K562 (cell line): Measurements from ENCODE around the gene ALX3. TPM values are rescaled to one million over a fixed set of nuclear protein-coding genes. Genes with fewer than 3 reads are reported as not detected.
A peak's percentile ranks its signal among the peaks of the same experiment; 100 is the strongest.

Experiments
- ATAC-seq: fragments of 200-7000 bp; cut with Tn5 transposase; 3 replicates; pipeline ENCODE4 v1.9.1; 2020; ENCODE audit warnings: moderate library complexity
- BruUV-seq: library from RNA; stranded (reverse); fragments of 400-500 nt; replicated peaks from 2 replicates; lab custom pipeline; 2021; lab: Mats Ljungman, UMichigan
- CTCF ChIA-PET: fragments of 300-600 bp; formaldehyde crosslinking; extraction: SDS; loops from one replicate; lab custom pipeline; 2021; ENCODE audit warnings: low intra/inter-chr PET ratio; lab: Yijun Ruan, JAX
- POLR2A ChIA-PET: fragments of 300-600, 350-650 bp; sonication (Branson Sonifier 250); formaldehyde crosslinking; extraction: SDS; loops from one replicate; lab custom pipeline; 2021; ENCODE audit warnings: antibody characterized with exemption, inconsistent platforms; lab: Yijun Ruan, JAX
- DNase-seq, 4 experiments: peaks; one replicate each; pipeline versions ENCODE4 v3.0.0 to v3.0.0-alpha.2; 2011 to 2018; ENCODE audit warnings: low spot score in 3 of 4, mixed read lengths in 3 of 4; ENCODE audit errors: extremely low read depth in 1 of 4
- FAIRE-seq: peaks from 2 replicates; lab custom pipeline; 2011; peaks lifted over from hg19 to GRCh38; lab: Jason Lieb, UNC
- H2AFZ ChIP-seq: 2 replicates; pipeline ENCODE4 v1.6.0; 2011; ENCODE audit warnings: low read depth, low read length, control low read depth, inconsistent platforms
- H3K27ac ChIP-seq: fragments of 200-600 bp; 3 replicates; pipeline ENCODE4 v1.8.0; 2011; ENCODE audit warnings: low read depth, mild to moderate bottlenecking, control low read depth, inconsistent platforms, low read length, moderate library complexity, mixed read lengths; ENCODE audit errors: extremely low read depth
- H3K27me3 ChIP-seq, 2 experiments: fragments of 300-600 bp in 1 of 2; 2 replicates in 1 of 2; 3 replicates in 1 of 2; pipeline versions ENCODE4 v1.6.0 to v1.8.0; 2011; ENCODE audit warnings: inconsistent platforms in 2 of 2, low read length in 2 of 2, mild to moderate bottlenecking in 1 of 2, mixed read lengths in 1 of 2, moderate library complexity in 1 of 2; ENCODE audit not compliant: control insufficient read depth in 2 of 2, insufficient read depth in 2 of 2
- H3K36me3 ChIP-seq: fragments of 300-600 bp; 3 replicates; pipeline ENCODE4 v1.8.0; 2011; ENCODE audit warnings: mild to moderate bottlenecking, low read length, inconsistent platforms; ENCODE audit not compliant: control insufficient read depth, insufficient read depth
- H3K4me1 ChIP-seq, 2 experiments: fragments of 200-600 bp in 1 of 2; replicated peaks in 1 of 2; 2 replicates in 1 of 2; 3 replicates in 1 of 2; pipeline versions ENCODE4 v1.5.1 to v1.8.0; 2011; ENCODE audit warnings: inconsistent platforms in 2 of 2, low read length in 2 of 2, mild to moderate bottlenecking in 1 of 2, mixed read lengths in 1 of 2, moderate library complexity in 1 of 2; ENCODE audit not compliant: control insufficient read depth in 2 of 2, insufficient read depth in 2 of 2
- H3K4me2 ChIP-seq: 2 replicates; pipeline ENCODE4 v1.6.1; 2011; ENCODE audit warnings: low read length, control low read depth, inconsistent platforms, mixed read lengths; ENCODE audit not compliant: insufficient read depth
- H3K4me3 ChIP-seq: fragments of 200-600 bp; sonication (generic), shearing (Covaris generic); 2 replicates; pipeline ENCODE4 v1.5.1; 2016; ENCODE audit warnings: control low read depth, inconsistent platforms
- H3K79me2 ChIP-seq: fragments of 200-600 bp; 3 replicates; pipeline ENCODE4 v1.8.0; 2011; ENCODE audit warnings: low read length, inconsistent platforms; ENCODE audit not compliant: control insufficient read depth, insufficient read depth
- H3K9ac ChIP-seq, 2 experiments: 2 replicates each; pipeline versions ENCODE4 v1.6.0 to v1.6.1; 2011; ENCODE audit warnings: low read depth in 2 of 2, low read length in 2 of 2, control low read depth in 1 of 2, inconsistent platforms in 1 of 2, mild to moderate bottlenecking in 1 of 2, mixed read lengths in 1 of 2; ENCODE audit not compliant: insufficient read depth in 1 of 2
- H3K9me1 ChIP-seq: one replicate; pipeline ENCODE4 v1.6.0; 2011; ENCODE audit warnings: inconsistent platforms, mild to moderate bottlenecking, low read length, moderate library complexity; ENCODE audit not compliant: control insufficient read depth, insufficient read depth
- H3K9me3 ChIP-seq: replicated peaks from 2 replicates; pipeline ENCODE4 v1.5.1; 2011; ENCODE audit warnings: low read depth, low read length, inconsistent platforms; ENCODE audit not compliant: control insufficient read depth, insufficient read depth
- H4K20me1 ChIP-seq: replicated peaks from 2 replicates; pipeline ENCODE4 v1.6.1; 2011; ENCODE audit warnings: low read length, inconsistent platforms, mixed read lengths; ENCODE audit not compliant: control insufficient read depth, insufficient read depth
- CREM ChIP-seq: IDR thresholded peaks from 2 replicates; pipeline ENCODE4 v1.6.1; 2014; ENCODE audit warnings: antibody characterized with exemption, low read depth
- DEAF1 ChIP-seq: fragments of 450-650 bp; formaldehyde crosslinking; IDR thresholded peaks from 2 replicates; pipeline ENCODE4 v1.4.0; 2020; ENCODE audit warnings: mild to moderate bottlenecking, moderate library complexity
- HCFC1 ChIP-seq: IDR thresholded peaks from 2 replicates; pipeline ENCODE4 v1.6.1; 2012; ENCODE audit warnings: low read depth, low read length, improper control_type of control experiment
- MEIS2 ChIP-seq: fragments of 450-650 bp; IDR thresholded peaks from 2 replicates; pipeline ENCODE4 v1.6.1; 2014; ENCODE audit warnings: mild to moderate bottlenecking; ENCODE audit not compliant: partially characterized antibody
- RCOR1 ChIP-seq, 2 experiments: IDR thresholded peaks; 2 replicates each; pipeline ENCODE4 v1.6.1; 2012; ENCODE audit warnings: low read depth in 2 of 2, low read length in 2 of 2, borderline replicate concordance in 1 of 2, improper control_type of control experiment in 1 of 2
- STAG1 ChIP-seq: sonication (generic); formaldehyde crosslinking; IDR thresholded peaks from 2 replicates; pipeline ENCODE4 v1.5.0; 2020; ENCODE audit warnings: missing genetic modification reagents, borderline replicate concordance
- TBP ChIP-seq: optimal IDR thresholded peaks from 2 replicates; pipeline ENCODE3; 2011; ENCODE audit warnings: low read depth, low read length, improper control_type of control experiment
- ZNF121 ChIP-seq: sonication (generic); formaldehyde crosslinking; conservative IDR thresholded peaks from 2 replicates; pipeline ENCODE4 v1.8.0; 2022; ENCODE audit warnings: missing genetic modification reagents
- ZNF263 ChIP-seq: sonication (generic); formaldehyde crosslinking; IDR thresholded peaks from 2 replicates; pipeline ENCODE4 v1.8.0; 2022; ENCODE audit warnings: mild to moderate bottlenecking, missing genetic modification reagents, borderline replicate concordance
- ZNF347 ChIP-seq: fragments of 450-650 bp; formaldehyde crosslinking; IDR thresholded peaks from 2 replicates; pipeline ENCODE4 v1.4.0; 2020; ENCODE audit warnings: low read depth, mild to moderate bottlenecking, moderate library complexity
- WGBS: fragments of 100-300 bp; shearing (Covaris generic); methylation state at CpG from one replicate; pipeline ENCODE4 v1.1.6; 2016; ENCODE audit warnings: low coverage, mixed read lengths; ENCODE audit not compliant: insufficient coverage; ENCODE audit errors: missing lambda C conversion rate; 5-methylcytosine and 5-hydroxymethylcytosine counted together
- in situ Hi-C: fragments of 300-500 bp; cut with MboI; formaldehyde crosslinking; loops from 4 replicates; pipeline ENCODE4 v1.15.0; 2018; ENCODE audit warnings: inconsistent platforms, mixed read lengths
- intact Hi-C: fragments of 100-400 bp; cut with micrococcal nuclease; formaldehyde crosslinking; loops from 2 replicates; pipeline ENCODE4 v1.14.2; 2022
- polyA plus RNA-seq, 8 experiments: library from polyadenylated mRNA; depleted of rRNA in 4 of 8; stranded (reverse) in 5 of 8; unstranded in 3 of 8; fragments of >200 nt; fragmentation: Nextera tagmentation in 2 of 8; fragmentation: Illumina TruSeq in 1 of 8; extraction: Ambion mirVana in 2 of 8; extraction: Trizol in 1 of 8; gene quantifications; 2 replicates each; pipeline versions ENCODE4 v1.2.1 to v1.2.3, GENCODE V29; 2011 to 2014; ENCODE audit warnings: inconsistent platforms in 1 of 8, missing spikeins in 1 of 8
- total RNA-seq, 7 experiments: library from RNA; depleted of rRNA in 6 of 7; stranded (reverse); fragments of >200 nt in 6 of 7; fragmentation: Illumina TruSeq in 2 of 7; extraction: Trizol in 2 of 7; gene quantifications; 2 replicates each; pipeline versions ENCODE4 v1.2.1 to v1.2.3, GENCODE V29; 2011 to 2021; ENCODE audit warnings: low replicate concordance in 1 of 7
- TF ChIP-seq, protein P1 (sequence below), 2 experiments: fragments of 450-650 bp; formaldehyde crosslinking in 1 of 2; IDR thresholded peaks; 2 replicates each; pipeline versions ENCODE4 v1.4.0 to v1.6.1; 2014 to 2020; ENCODE audit warnings: mild to moderate bottlenecking in 2 of 2, borderline replicate concordance in 1 of 2, low read depth in 1 of 2

Gene ALX3
- total and polyA plus RNA-seq, 9 of the 15 experiments (the other 6 are each of a cell fraction or from before 2014, with no cell fraction given) = not detected

DNA sequence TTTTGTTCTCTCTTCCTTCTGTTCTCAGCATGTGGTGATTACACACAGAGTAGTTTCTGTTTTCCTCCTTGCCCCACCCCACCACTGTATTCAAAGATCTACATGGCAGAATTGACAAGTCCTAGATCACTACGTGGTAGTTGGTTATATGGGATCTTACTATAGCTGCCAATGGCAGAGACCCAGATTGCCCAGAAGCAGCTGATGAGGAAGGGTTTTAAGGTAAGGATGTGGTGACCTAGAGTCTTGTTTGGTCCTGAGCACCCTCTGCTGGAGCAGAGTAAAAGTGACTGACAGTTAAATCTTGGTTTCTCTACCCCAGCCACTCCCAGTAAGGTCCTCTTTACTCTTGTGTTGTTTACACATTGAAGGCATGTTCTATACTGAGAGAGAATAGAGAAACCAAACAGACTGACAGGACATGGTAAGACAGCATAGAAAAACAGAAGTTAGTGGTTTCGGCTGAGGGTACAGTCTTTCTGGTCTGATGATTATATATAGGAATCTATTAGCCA, 58.9 kb downstream of the ALX3 start:
- H3K4me2 ChIP-seq = no peak overlapping the region
- ChIA-PET POLR2A (interaction anchor here (0.6 to 2.2 kb wide), 6 partner anchors 9 to 394 kb away, joined by 3 to 7 read pairs (median 4); partner anchors contain the start of gene AHCYL1), CTCF (interaction anchor here (0.6 to 2.1 kb wide), 3 partner anchors 233 to 564 kb away, joined by 3 to 27 read pairs (median 3); no protein-coding TSS in a partner anchor)
- H2AFZ ChIP-seq = no peak overlapping the region
- H3K79me2 ChIP-seq = peaks cover 10% of the 10 kb centered on the region; the same call in 2 of the 3 replicates
- WGBS = 59% methylated on average over 2 of the region's 2 CpGs
- DNase-seq (peak; percentile 56 to 70 (median 62)), FAIRE-seq (peak; percentile 67), ATAC-seq (peak; percentile 97)
- H3K27ac ChIP-seq = no peak overlapping the region
- H3K27me3 ChIP-seq = no peaks in the 10 kb centered on the region
- H3K9ac ChIP-seq = no peak overlapping the region
- in situ Hi-C loops = loop anchor here (10.0 kb wide), 1 partner anchor 367 kb away; no protein-coding TSS in a partner anchor
- no peaks in the 10 kb centered on the region for H3K9me3 ChIP-seq
- BruUV-seq = no TSS peak
- H3K36me3 ChIP-seq = peaks cover 78% of the 10 kb centered on the region
- no peaks in the 10 kb centered on the region for H3K4me1 ChIP-seq
- H3K4me3 ChIP-seq = no peak overlapping the region
- intact Hi-C loops = loop anchor here (1.0 kb wide), 2 partner anchors 27 to 235 kb away; partner anchors contain the start of gene AHCYL1
- H3K9me1 ChIP-seq = no peaks in the 10 kb centered on the region
- H4K20me1 ChIP-seq = no peaks in the 10 kb centered on the region
- no peak for TF ChIP-seq HCFC1
- peak; percentile 41; the same call in 1 of the 2 replicates for TF ChIP-seq STAG1 (CRISPR knock-in tag)
- peak; percentile 6 for TF ChIP-seq MEIS2
- no peak for TF ChIP-seq ZNF121 (CRISPR knock-in tag)
- no peak for TF ChIP-seq TBP
- TF ChIP-seq DEAF1 = peak; percentile 70
- TF ChIP-seq RCOR1 (IDR thresholded peaks at IDR 0.05; ENCODE audit: borderline replicate concordance in 1 of 2, low read depth in 2 of 2, low read length in 2 of 2) = 0 out of 4 replicates have a peak, but pooled peaks of 1 of the 2 experiments have one; percentile 35
- TF ChIP-seq, protein P1, sequence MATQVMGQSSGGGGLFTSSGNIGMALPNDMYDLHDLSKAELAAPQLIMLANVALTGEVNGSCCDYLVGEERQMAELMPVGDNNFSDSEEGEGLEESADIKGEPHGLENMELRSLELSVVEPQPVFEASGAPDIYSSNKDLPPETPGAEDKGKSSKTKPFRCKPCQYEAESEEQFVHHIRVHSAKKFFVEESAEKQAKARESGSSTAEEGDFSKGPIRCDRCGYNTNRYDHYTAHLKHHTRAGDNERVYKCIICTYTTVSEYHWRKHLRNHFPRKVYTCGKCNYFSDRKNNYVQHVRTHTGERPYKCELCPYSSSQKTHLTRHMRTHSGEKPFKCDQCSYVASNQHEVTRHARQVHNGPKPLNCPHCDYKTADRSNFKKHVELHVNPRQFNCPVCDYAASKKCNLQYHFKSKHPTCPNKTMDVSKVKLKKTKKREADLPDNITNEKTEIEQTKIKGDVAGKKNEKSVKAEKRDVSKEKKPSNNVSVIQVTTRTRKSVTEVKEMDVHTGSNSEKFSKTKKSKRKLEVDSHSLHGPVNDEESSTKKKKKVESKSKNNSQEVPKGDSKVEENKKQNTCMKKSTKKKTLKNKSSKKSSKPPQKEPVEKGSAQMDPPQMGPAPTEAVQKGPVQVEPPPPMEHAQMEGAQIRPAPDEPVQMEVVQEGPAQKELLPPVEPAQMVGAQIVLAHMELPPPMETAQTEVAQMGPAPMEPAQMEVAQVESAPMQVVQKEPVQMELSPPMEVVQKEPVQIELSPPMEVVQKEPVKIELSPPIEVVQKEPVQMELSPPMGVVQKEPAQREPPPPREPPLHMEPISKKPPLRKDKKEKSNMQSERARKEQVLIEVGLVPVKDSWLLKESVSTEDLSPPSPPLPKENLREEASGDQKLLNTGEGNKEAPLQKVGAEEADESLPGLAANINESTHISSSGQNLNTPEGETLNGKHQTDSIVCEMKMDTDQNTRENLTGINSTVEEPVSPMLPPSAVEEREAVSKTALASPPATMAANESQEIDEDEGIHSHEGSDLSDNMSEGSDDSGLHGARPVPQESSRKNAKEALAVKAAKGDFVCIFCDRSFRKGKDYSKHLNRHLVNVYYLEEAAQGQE (IDR thresholded peaks at IDR 0.05; ENCODE audit: borderline replicate concordance) = peak; percentile 63; the same call in 1 of the 2 replicates
- TF ChIP-seq, protein P1 (CRISPR knock-in tag; IDR thresholded peaks at IDR 0.05; ENCODE audit: low read depth) = no peak
- TF ChIP-seq ZNF347 (CRISPR knock-in tag) = no peak
- TF ChIP-seq CREM = 0 out of 2 replicates have a peak, but pooled peaks have one; percentile 10
- 0 out of 2 replicates have a peak, but pooled peaks have one; percentile 31 for TF ChIP-seq ZNF263
